ENCODE data around the gene PAQR6. TPM values are rescaled to one million over a fixed set of nuclear protein-coding genes. Genes with fewer than 3 reads are reported as not detected.
"Not testable (repeated sequence)": the region's sequence is repeated elsewhere in the genome, so short reads cannot be mapped to it uniquely, and the experiment has no call there.

PAQR6 gene
- total RNA-seq, 2 experiments from 2014 or later, result 3.9 to 4.0 TPM

GRCh38 chr1:156229809-156230472 is 17.9 kb downstream of the PAQR6 start:
- intact Hi-C loops (cut with micrococcal nuclease), result loop anchor here (5.0 to 10.0 kb wide), 2 partner anchors 52 to 285 kb away; partner anchors contain the start of genes RXFP4, SMG5 and TMEM79
- CTCF ChIA-PET, result interaction anchor here (1.0 to 1.3 kb wide), 2 partner anchors 84 to 140 kb away, joined by 3 to 4 read pairs; no protein-coding TSS in a partner anchor
- no peak for DNase-seq
- POLR2A ChIA-PET, result interaction anchor here (1.1 to 2.1 kb wide), 4 partner anchors 8 to 69 kb away, joined by 3 to 6 read pairs (median 3); partner anchors contain the start of gene SMG5
- Mint-ChIP-seq H3K4me1 (ENCODE audit: low read depth) (peaks cover 22% of the 10 kb centered on the region), H3K4me3 (no peak overlapping the region), H3K9me3 (no peaks in the 10 kb centered on the region), H3K36me3 (peaks cover 33% of the 10 kb centered on the region), H3K27ac (no peak overlapping the region), H3K27me3 (no peaks in the 10 kb centered on the region)

GRCh38 chr1:156228501-156228900 is 19.4 kb downstream of the PAQR6 start:
- Mint-ChIP-seq H3K36me3 (peaks cover 38% of the 10 kb centered on the region), H3K9me3 (no peaks in the 10 kb centered on the region), H3K27ac (peak overlapping the region; percentile 81), H3K4me3 (no peak overlapping the region), H3K27me3 (no peaks in the 10 kb centered on the region), H3K4me1 (ENCODE audit: low read depth) (peaks cover 30% of the 10 kb centered on the region)
- intact Hi-C loops (cut with micrococcal nuclease), result loop anchor here (5.0 to 10.0 kb wide), 2 partner anchors 54 to 284 kb away; partner anchors contain the start of genes RXFP4, SMG5 and TMEM79
- no peak for DNase-seq
- ChIA-PET POLR2A (no interaction called here), CTCF (interaction anchor here (1.1 to 6.0 kb wide), 3 partner anchors 81 to 139 kb away, joined by 3 to 310 read pairs (median 3); partner anchors contain the start of gene SEMA4A)

- peak overlapping the region; percentile 91 for H3K27ac Mint-ChIP-seq
- no peak for DNase-seq
- peaks cover 50% of the 10 kb centered on the region for H3K36me3 Mint-ChIP-seq
- H3K27me3 Mint-ChIP-seq, result no peaks in the 10 kb centered on the region
- H3K4me3 Mint-ChIP-seq, result no peak overlapping the region
- peaks cover 48% of the 10 kb centered on the region for H3K4me1 Mint-ChIP-seq (ENCODE audit: low read depth)
- intact Hi-C loops (cut with micrococcal nuclease), result loop anchor here (1.0 to 10.0 kb wide), 3 partner anchors 8 to 282 kb away; partner anchors contain the start of genes RXFP4, SMG5 and TMEM79
- no peaks in the 10 kb centered on the region for H3K9me3 Mint-ChIP-seq
- POLR2A ChIA-PET, result interaction anchor here (0.6 to 6.3 kb wide), 7 partner anchors 9 to 130 kb away, joined by 3 to 85 read pairs (median 7); partner anchors contain the start of gene PMF1
- CTCF ChIA-PET, result interaction anchor here (1.1 to 6.2 kb wide), 11 partner anchors 9 to 137 kb away, joined by 3 to 310 read pairs (median 50); partner anchors contain the start of genes PMF1, SEMA4A and SLC25A44
Observed at GRCh38 chr1:156226782-156227181, 21.1 kb downstream of the PAQR6 start.

GRCh38 chr1:156226116-156226538 is 21.7 kb downstream of the PAQR6 start:
- ChIA-PET POLR2A (interaction anchor here (0.6 to 6.3 kb wide), 10 partner anchors 9 to 129 kb away, joined by 3 to 85 read pairs (median 7); partner anchors contain the start of genes PMF1 and SLC25A44), CTCF (interaction anchor here (1.1 to 6.2 kb wide), 12 partner anchors 8 to 136 kb away, joined by 3 to 310 read pairs (median 34); partner anchors contain the start of genes PMF1, SEMA4A and SLC25A44)
- peak overlapping the region; percentile 91 for H3K27ac Mint-ChIP-seq
- H3K4me3 Mint-ChIP-seq, result no peak overlapping the region
- DNase-seq, result peak; percentile 61
- H3K4me1 Mint-ChIP-seq (ENCODE audit: low read depth), result peaks cover 54% of the 10 kb centered on the region
- H3K9me3 Mint-ChIP-seq, result no peaks in the 10 kb centered on the region
- H3K36me3 Mint-ChIP-seq, result peaks cover 57% of the 10 kb centered on the region
- intact Hi-C loops (cut with micrococcal nuclease), result loop anchor here (1.0 to 10.0 kb wide), 3 partner anchors 8 to 281 kb away; partner anchors contain the start of genes RXFP4, SMG5 and TMEM79
- no peaks in the 10 kb centered on the region for H3K27me3 Mint-ChIP-seq

GRCh38 chr1:156225677-156226014 is 22.2 kb downstream of the PAQR6 start:
- H3K4me3 Mint-ChIP-seq, result peak overlapping the region; percentile 1
- H3K9me3 Mint-ChIP-seq, result no peaks in the 10 kb centered on the region
- peaks cover 58% of the 10 kb centered on the region for H3K4me1 Mint-ChIP-seq (ENCODE audit: low read depth)
- CTCF ChIA-PET, result interaction anchor here (0.6 to 6.2 kb wide), 27 partner anchors 8 to 144 kb away, joined by 3 to 310 read pairs (median 5); partner anchors contain the start of genes MEX3A, PMF1, SEMA4A and SLC25A44
- H3K36me3 Mint-ChIP-seq, result peaks cover 60% of the 10 kb centered on the region
- POLR2A ChIA-PET, result interaction anchor here (1.0 to 6.3 kb wide), 11 partner anchors 8 to 129 kb away, joined by 3 to 85 read pairs (median 7); partner anchors contain the start of genes PMF1 and SLC25A44
- no peak for DNase-seq
- intact Hi-C loops (cut with micrococcal nuclease), result loop anchor here (1.0 to 10.0 kb wide), 4 partner anchors 7 to 281 kb away; partner anchors contain the start of genes RXFP4, SMG5 and TMEM79
- H3K27ac Mint-ChIP-seq, result peak overlapping the region; percentile 96
- H3K27me3 Mint-ChIP-seq, result no peaks in the 10 kb centered on the region

- CTCF ChIA-PET, result interaction anchor here (0.9 to 6.2 kb wide), 4 partner anchors 10 to 126 kb away, joined by 3 to 70 read pairs (median 6); partner anchors contain the start of gene PMF1
Observed at GRCh38 chr1:156221986-156222692, 25.7 kb downstream of the PAQR6 start.

GRCh38 chr1:156220226-156220625 is 27.6 kb downstream of the PAQR6 start:
- Mint-ChIP-seq H3K4me1 (ENCODE audit: low read depth) (peaks cover 74% of the 10 kb centered on the region), H3K9me3 (peaks cover 3% of the 10 kb centered on the region), H3K36me3 (peaks cover 61% of the 10 kb centered on the region), H3K27ac (peak overlapping the region; percentile 98), H3K4me3 (no peak overlapping the region), H3K27me3 (no peaks in the 10 kb centered on the region)
- no peak for DNase-seq
- ChIA-PET POLR2A (interaction anchor here (1.0 kb wide), 1 partner anchor 124 kb away, joined by 7 read pairs; no protein-coding TSS in a partner anchor), CTCF (interaction anchor here (1.3 to 2.0 kb wide), 2 partner anchors 75 to 79 kb away, joined by 5 to 7 read pairs; no protein-coding TSS in a partner anchor)
- intact Hi-C loops (cut with micrococcal nuclease), result loop anchor here (5.0 to 10.0 kb wide), 2 partner anchors 117 to 275 kb away; partner anchors contain the start of genes CCT3, RXFP4 and TSACC

More at GRCh38 chr1:156221986-156222692, 25.7 kb downstream of the PAQR6 start:
- Mint-ChIP-seq H3K27ac (peak overlapping the region; percentile 98), H3K9me3 (peaks cover 3% of the 10 kb centered on the region), H3K4me1 (ENCODE audit: low read depth) (peaks cover 76% of the 10 kb centered on the region), H3K4me3 (peak overlapping the region; percentile 67), H3K36me3 (peaks cover 66% of the 10 kb centered on the region), H3K27me3 (no peaks in the 10 kb centered on the region)
- intact Hi-C loops (cut with micrococcal nuclease), result loop anchor here (5.0 to 10.0 kb wide), 2 partner anchors 115 to 277 kb away; partner anchors contain the start of genes CCT3, RXFP4 and TSACC
- POLR2A ChIA-PET, result interaction anchor here (0.7 to 6.3 kb wide), 10 partner anchors 9 to 174 kb away, joined by 3 to 85 read pairs (median 5); partner anchors contain the start of genes PMF1, SLC25A44 and SMG5
- DNase-seq, result peak; percentile 45

GRCh38 chr1:156217871-156218270 is 30.0 kb downstream of the PAQR6 start:
- Mint-ChIP-seq H3K4me1 (ENCODE audit: low read depth) (peaks cover 68% of the 10 kb centered on the region), H3K4me3 (peak overlapping the region; percentile 81), H3K36me3 (peaks cover 65% of the 10 kb centered on the region), H3K27me3 (no peaks in the 10 kb centered on the region), H3K27ac (peak overlapping the region; percentile 98), H3K9me3 (peaks cover 3% of the 10 kb centered on the region)
- DNase-seq, result peak; percentile 64
- intact Hi-C loops (cut with micrococcal nuclease), result loop anchor here (1.0 kb wide), 2 partner anchors 8 to 57 kb away; no protein-coding TSS in a partner anchor
- ChIA-PET CTCF (interaction anchor here (0.6 to 1.3 kb wide), 12 partner anchors 8 to 1959 kb away, joined by 3 to 11 read pairs (median 4); no protein-coding TSS in a partner anchor), POLR2A (interaction anchor here (0.7 to 3.0 kb wide), 14 partner anchors 8 to 121 kb away, joined by 3 to 27 read pairs (median 4); partner anchors contain the start of genes LMNA, SLC25A44 and SMG5)

- Mint-ChIP-seq H3K4me1 (ENCODE audit: low read depth) (peaks cover 62% of the 10 kb centered on the region), H3K4me3 (peak overlapping the region; percentile 20), H3K36me3 (peaks cover 57% of the 10 kb centered on the region), H3K27ac (peak overlapping the region; percentile 98)
- DNase-seq; H3K9me3 Mint-ChIP-seq; intact Hi-C loops (cut with micrococcal nuclease); H3K27me3 Mint-ChIP-seq: not testable (repeated sequence)
- ChIA-PET CTCF (interaction anchor here (2.6 kb wide), 1 partner anchor 119 kb away, joined by 8 read pairs; no protein-coding TSS in a partner anchor), POLR2A (interaction anchor here (4.3 to 4.6 kb wide), 2 partner anchors 18 to 119 kb away, joined by 28 to 62 read pairs; no protein-coding TSS in a partner anchor)
Observed at GRCh38 chr1:156216361-156217086, 31.3 kb downstream of the PAQR6 start.

Data from activated CD4-positive, alpha-beta memory T cell treated with anti-CD3 and anti-CD28 coated beads for 36 hours (primary cell).